ENCODE measurements around the gene PKP3.
"Not testable (repeated sequence)": the region's sequence is repeated elsewhere in the genome, so short reads cannot be mapped to it uniquely, and the experiment has no call there.

The PKP3 gene

GRCh38 chr11:377883-378500, 16.0 kb upstream of the PKP3 start:
- no peak for DNase-seq

GRCh38 chr11:379205-380094, 14.6 kb upstream of the PKP3 start:
- DNase-seq, result no peak

DNA sequence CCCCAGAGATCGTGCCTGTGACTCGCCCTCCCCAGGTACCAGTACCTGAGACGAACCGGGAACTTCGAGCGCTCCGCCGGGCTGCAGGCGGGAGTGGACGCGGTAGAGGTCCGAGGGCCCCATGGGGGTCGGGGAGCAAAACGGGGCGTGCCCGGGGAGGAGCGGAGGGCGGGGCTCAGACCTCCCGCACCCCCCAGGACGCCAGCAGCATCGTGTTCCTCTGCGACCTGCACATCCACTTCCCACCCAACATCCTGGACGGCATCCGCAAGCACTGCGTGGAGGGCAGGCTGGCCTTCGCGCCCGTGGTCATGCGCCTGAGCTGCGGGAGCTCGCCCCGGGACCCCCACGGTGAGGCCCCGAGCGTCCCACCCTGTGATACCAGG, 13.9 kb upstream of the PKP3 start:
- DNase-seq, result no peak

DNA sequence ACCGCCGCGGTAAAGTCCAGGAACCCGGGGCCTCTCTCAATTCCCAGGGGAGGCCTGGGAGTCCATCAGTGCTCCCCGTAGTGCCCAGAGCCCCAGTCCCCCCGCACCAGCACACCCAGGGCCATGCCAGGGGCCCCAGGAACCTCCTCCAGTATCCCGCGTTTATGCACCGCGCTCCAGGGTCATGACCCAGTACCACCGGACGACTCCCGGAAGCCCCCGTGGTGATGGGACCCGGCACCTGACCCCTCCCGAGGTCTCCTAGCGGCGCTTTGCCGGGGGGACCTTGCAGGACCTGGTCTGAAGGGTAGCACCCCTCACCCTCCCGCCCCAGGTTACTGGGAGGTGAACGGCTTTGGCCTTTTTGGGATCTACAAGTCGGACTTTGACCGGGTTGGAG, 13.5 kb upstream of the PKP3 start:
- DNase-seq, result no peak

GRCh38 chr11:380996-381395, 13.0 kb upstream of the PKP3 start:
- DNase-seq, result no peak

DNA sequence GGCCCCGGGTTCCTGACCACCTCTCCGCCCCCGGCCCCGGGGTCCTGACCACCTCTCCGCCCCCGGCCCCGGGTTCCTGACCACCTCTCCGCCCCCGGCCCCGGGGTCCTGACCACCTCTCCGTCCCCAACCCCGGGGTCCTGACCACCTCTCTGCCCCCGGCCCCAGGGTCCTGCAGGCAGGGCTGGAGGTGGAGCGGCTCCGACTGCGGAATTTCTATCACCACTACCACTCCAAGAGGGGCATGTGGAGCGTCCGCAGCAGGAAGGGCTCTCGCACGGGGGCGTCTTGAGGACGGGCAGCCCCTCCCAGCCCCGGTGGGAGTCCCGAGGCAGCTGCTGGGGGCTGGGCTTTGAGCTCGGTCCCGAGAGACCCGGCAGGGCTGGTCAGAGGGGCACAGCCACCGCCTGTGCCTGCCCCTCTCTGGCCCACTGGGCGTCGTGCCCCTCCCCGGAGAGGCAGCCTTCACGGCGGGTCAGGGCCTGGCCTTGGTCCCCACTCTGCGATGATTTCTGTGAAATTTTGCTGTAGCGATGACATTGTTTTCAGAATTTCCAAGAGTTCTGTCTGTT, 12.4 kb upstream of the PKP3 start:
- no peak for DNase-seq

GRCh38 chr11:382081-382629, 11.9 kb upstream of the PKP3 start:
- DNase-seq, result no peak

GRCh38 chr11:383431-383830, 10.6 kb upstream of the PKP3 start:
- no peak for DNase-seq

DNA sequence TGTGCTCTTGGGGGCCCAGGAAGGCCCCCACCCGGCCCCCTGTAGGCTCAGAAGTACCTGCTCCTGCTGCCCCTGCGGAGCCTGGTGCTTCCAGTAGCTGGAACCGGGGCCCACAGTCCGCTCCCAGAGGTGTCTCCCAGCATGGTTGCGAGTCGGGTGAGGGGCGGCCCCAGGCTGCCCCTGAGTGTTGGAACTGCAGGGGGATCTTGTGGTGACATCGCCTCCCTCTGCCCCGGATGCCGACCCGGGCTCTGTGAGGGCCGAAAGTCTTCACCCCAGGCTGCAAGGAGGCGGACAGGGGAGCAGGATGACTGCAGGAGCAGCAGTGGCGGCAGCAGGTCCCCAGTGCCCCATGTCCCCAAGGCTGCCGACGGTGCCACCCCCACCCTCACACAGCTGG, 9.5 kb upstream of the PKP3 start:
- no peak for DNase-seq

GRCh38 chr11:385594-386351, 8.2 kb upstream of the PKP3 start:
- DNase-seq, result no peak

GRCh38 chr11:386483-386882, 7.5 kb upstream of the PKP3 start:
- no peak for DNase-seq

- no peak for DNase-seq
Observed at GRCh38 chr11:387193-387793, 6.7 kb upstream of the PKP3 start.

DNA sequence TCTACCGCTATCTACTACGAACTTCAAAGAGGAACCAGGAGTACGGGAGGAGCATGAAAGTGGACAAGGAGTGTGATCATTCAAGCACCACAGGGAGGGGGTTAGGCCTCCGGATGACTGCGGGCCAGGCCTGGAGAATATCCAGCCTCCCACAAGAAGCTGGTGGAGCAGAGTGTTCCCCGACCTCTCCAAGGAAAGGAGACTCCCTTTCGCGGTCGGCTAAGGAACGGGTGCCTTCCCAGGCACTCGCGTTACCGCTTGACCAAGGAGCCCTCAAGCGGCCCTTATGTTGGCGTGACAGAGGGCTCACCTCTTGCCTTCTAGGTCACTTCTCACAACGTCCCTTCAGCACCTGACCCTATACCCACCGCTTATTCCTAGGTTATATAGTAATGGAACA, 4.6 kb upstream of the PKP3 start:
- DNase-seq, result not testable (repeated sequence)

GRCh38 chr11:390175-390574, 3.8 kb upstream of the PKP3 start:
- no peak for DNase-seq

DNA sequence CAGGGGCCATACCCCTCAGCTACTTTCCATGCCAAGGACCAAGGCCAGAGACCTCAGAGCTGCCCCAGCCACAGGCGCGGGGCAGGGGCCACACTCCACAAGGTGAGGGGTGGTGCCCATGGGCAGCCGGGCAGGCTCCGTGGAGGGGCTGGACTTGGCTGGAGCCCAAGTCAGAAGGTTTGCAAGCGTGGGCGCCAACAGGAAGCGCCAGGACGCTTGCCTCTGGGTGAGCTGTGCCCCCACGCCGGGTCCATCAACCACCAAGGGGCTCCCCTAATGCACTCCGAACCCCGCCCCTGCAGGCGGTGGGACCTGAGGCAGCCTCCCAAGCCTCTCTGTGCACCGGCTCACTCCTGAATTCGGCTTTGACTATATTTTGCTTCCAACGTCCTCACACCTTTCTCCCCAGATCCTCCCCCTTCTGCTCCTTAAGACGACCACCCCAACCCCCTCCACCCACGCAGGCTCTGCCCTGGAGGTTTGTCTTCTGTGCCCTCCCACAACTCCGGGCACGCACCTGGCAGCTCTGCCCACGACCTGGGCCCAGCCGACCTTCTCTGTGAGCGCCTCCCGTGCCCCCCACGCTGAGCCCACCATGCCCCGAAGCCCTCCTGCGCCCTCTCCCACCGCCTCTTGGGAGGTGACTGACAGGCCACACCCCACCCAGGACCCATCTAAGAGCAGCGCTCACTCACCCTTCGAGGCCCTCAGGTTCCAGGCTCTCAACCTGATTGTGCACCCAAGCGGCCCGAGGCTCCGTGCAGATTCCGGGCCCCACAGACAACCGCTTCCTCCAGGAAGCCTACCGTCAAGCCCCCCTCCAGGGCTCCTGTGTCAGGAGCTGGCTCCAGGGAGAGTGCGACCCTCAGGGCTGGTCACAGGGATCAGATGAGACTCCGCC, 2.6 kb upstream of the PKP3 start:
- DNase-seq, result no peak

DNA sequence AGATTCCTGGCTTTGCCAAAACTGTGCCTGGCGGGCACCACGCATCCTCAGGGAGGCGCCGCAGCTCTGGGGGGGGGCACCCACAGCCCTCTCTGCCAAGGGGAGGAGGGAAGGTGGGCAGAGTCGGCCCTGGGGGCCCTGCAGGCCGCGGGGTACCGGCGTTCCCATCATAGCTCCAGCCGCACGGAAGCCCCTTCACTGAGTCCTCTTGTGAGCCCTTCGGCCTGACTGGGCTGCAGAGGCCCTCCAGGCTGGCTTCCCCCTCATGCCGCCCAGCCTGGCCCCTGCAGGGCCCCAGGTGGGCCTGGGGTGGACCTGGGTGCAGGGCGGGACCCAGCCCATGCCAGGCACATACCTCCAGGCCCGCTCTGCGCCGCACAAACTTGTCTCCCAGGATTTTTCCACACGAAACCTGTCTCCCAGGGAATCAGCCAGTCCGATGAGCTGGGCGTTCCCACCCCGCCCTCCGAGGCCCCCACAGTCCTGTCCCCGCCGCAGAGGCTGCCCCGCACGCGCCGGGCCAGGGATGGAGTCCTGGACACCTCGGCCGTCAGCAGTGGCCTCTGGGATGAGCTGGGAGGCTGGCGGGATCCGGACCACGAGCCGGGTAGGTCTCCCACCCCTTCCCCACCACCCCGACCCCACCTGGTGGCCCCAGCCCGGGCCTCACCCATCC, 1.8 kb upstream of the PKP3 start:
- DNase-seq, result no peak

GRCh38 chr11:393219-394033, 583 bp upstream of the PKP3 start:
- DNase-seq, result no peak

DNA sequence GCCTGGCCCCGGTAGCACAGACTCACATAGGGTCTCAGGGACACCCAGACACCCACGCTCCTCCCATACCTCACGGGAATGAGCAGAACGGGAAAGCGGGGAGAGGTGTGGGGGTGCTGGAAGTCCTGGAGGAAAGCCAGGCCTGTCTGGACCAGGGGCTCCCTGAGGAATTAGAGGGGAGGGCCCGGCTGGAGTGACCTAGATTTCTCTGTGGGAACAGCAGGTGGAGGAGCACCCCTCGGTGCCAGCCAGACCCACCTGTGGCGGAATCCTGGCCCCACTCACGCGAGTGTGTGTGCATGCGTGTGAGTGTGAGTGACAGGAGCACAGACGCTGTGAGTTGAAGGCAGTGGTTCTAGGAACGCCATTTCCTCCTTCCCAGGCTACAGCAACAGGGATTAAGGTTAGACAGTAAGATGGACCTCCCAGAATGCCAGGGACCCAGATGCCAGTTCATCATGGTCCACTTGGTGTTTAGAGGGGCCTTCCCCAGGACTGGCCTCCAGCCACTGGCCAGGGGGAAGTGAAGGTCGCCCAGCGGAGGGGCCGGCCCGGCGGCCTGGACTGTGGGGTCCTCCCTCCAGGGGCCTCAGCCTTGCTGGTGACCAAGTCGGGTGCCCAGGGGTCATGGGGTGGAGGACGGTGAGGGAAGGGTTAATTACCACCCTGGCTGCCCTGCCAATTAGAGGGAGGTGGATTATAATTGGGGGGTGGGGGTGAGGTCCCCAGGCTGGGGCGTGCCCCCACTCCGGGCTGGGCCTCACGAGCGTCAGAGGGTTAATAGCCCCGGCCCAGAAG, 1.0 kb downstream of the PKP3 start:
- no peak for DNase-seq

GRCh38 chr11:395866-396265, 1.9 kb downstream of the PKP3 start:
- DNase-seq, result no peak
